H9 (cell line): Measurements from ENCODE around the gene CREG1. TPM values are rescaled to one million over a fixed set of nuclear protein-coding genes. Genes with fewer than 3 reads are reported as not detected.

ENCODE experiments used
- DNase-seq: peaks from one replicate; pipeline ENCODE4 v3.0.0-alpha.2; 2017
- H2AFZ ChIP-seq: one replicate; pipeline ENCODE4 v1.6.1; 2013; ENCODE audit warnings: mild to moderate bottlenecking, low read length, control low read depth, moderate library complexity
- H2AK5ac ChIP-seq: 2 replicates; pipeline ENCODE4 v1.6.1; 2013; ENCODE audit warnings: low read length, control low read depth, mixed read lengths; ENCODE audit not compliant: insufficient read length
- H2BK120ac ChIP-seq: one replicate; pipeline ENCODE4 v1.6.1; 2013; ENCODE audit warnings: low read depth, mild to moderate bottlenecking, low read length, control low read depth, inconsistent platforms; ENCODE audit not compliant: poor library complexity, severe bottlenecking
- H2BK12ac ChIP-seq: 2 replicates; pipeline ENCODE4 v1.6.1; 2013; ENCODE audit warnings: low read length, control low read depth, mixed read lengths, low read depth; ENCODE audit not compliant: insufficient read length
- H2BK15ac ChIP-seq: 2 replicates; pipeline ENCODE4 v1.6.1; 2013; ENCODE audit warnings: low read depth, low read length, control low read depth
- H2BK20ac ChIP-seq: one replicate; pipeline ENCODE4 v1.6.1; 2013; ENCODE audit warnings: low read depth, mild to moderate bottlenecking, low read length, control low read depth, inconsistent platforms; ENCODE audit not compliant: poor library complexity, severe bottlenecking
- H2BK5ac ChIP-seq: 2 replicates; pipeline ENCODE4 v1.6.1; 2013; ENCODE audit warnings: low read length, control low read depth, mixed read lengths; ENCODE audit not compliant: insufficient read length
- H3K14ac ChIP-seq: 2 replicates; pipeline ENCODE4 v1.6.1; 2013; ENCODE audit warnings: low read length, control low read depth; ENCODE audit not compliant: insufficient read depth
- H3K18ac ChIP-seq: 2 replicates; pipeline ENCODE4 v1.6.1; 2013; ENCODE audit warnings: low read depth, mild to moderate bottlenecking, mixed read lengths, low read length, control low read depth; ENCODE audit not compliant: insufficient read length
- H3K23ac ChIP-seq: 2 replicates; pipeline ENCODE4 v1.6.1; 2013; ENCODE audit warnings: low read length, control low read depth, mixed read lengths, low read depth; ENCODE audit not compliant: insufficient read length
- H3K23me2 ChIP-seq: 2 replicates; pipeline ENCODE4 v1.6.1; 2013; ENCODE audit warnings: low read depth, mild to moderate bottlenecking, mixed read lengths, low read length, control low read depth; ENCODE audit not compliant: insufficient read length, poor library complexity, severe bottlenecking
- H3K27ac ChIP-seq: 2 replicates; pipeline ENCODE4 v1.5.1; 2013; ENCODE audit warnings: low read length, control low read depth, mixed read lengths, low read depth; ENCODE audit not compliant: insufficient read length
- H3K27me3 ChIP-seq: 2 replicates; pipeline ENCODE4 v1.6.1; 2013; ENCODE audit warnings: low read length, control low read depth, inconsistent platforms; ENCODE audit not compliant: insufficient read depth
- H3K4ac ChIP-seq: 2 replicates; pipeline ENCODE4 v1.6.1; 2013; ENCODE audit warnings: low read depth, mild to moderate bottlenecking, control low read depth, inconsistent platforms, low read length, moderate library complexity
- H3K4me1 ChIP-seq: 2 replicates; pipeline ENCODE4 v1.6.1; 2013; ENCODE audit warnings: low read length, control low read depth, inconsistent platforms; ENCODE audit not compliant: insufficient read depth
- H3K4me2 ChIP-seq: 2 replicates; pipeline ENCODE4 v1.6.1; 2013; ENCODE audit warnings: low read length, control low read depth, mixed read lengths; ENCODE audit not compliant: insufficient read length, insufficient read depth
- H3K56ac ChIP-seq: 2 replicates; pipeline ENCODE4 v1.6.1; 2013; ENCODE audit warnings: low read depth, mild to moderate bottlenecking, mixed read lengths, low read length, control low read depth; ENCODE audit not compliant: insufficient read length
- H3K79me1 ChIP-seq: 2 replicates; pipeline ENCODE4 v1.6.1; 2013; ENCODE audit warnings: low read depth, mild to moderate bottlenecking, moderate library complexity, low read length, control low read depth, inconsistent platforms; ENCODE audit not compliant: insufficient read depth, poor library complexity, severe bottlenecking
- H3K79me2 ChIP-seq: 2 replicates; pipeline ENCODE4 v1.6.1; 2013; ENCODE audit warnings: low read length, control low read depth, inconsistent platforms; ENCODE audit not compliant: insufficient read depth
- H3K9ac ChIP-seq: 2 replicates; pipeline ENCODE4 v1.6.1; 2013; ENCODE audit warnings: low read length, control low read depth, mixed read lengths; ENCODE audit not compliant: insufficient read length; ENCODE audit errors: extremely low read depth
- H3K9me3 ChIP-seq: one replicate; pipeline ENCODE4 v1.6.1; 2013; ENCODE audit warnings: low read depth, low read length, inconsistent platforms; ENCODE audit not compliant: control insufficient read depth
- H3T11ph ChIP-seq: one replicate; pipeline ENCODE4 v1.6.1; 2013; ENCODE audit warnings: mild to moderate bottlenecking, low read length, control low read depth, inconsistent platforms
- H4K20me1 ChIP-seq: one replicate; pipeline ENCODE4 v1.6.1; 2013; ENCODE audit not compliant: control insufficient read depth, insufficient read length, insufficient read depth
- H4K5ac ChIP-seq: 2 replicates; pipeline ENCODE4 v1.6.1; 2013; ENCODE audit warnings: low read depth, mild to moderate bottlenecking, mixed read lengths, low read length, control low read depth; ENCODE audit not compliant: insufficient read length
- H4K8ac ChIP-seq: replicated peaks from 2 replicates; pipeline ENCODE4 v1.6.1; 2013; ENCODE audit warnings: low read length, control low read depth, mixed read lengths, low read depth; ENCODE audit not compliant: insufficient read length
- H4K91ac ChIP-seq: 2 replicates; pipeline ENCODE4 v1.6.1; 2013; ENCODE audit warnings: low read depth, mild to moderate bottlenecking, moderate library complexity, mixed read lengths, low read length, control low read depth; ENCODE audit not compliant: insufficient read length
- H3K27ac Mint-ChIP-seq, 3 experiments: 2 replicates in 2 of 3; 3 replicates in 1 of 3; pipeline ENCODE4 v1.8.0; 2020 to 2021; ENCODE audit warnings: mixed read lengths in 3 of 3, mild to moderate bottlenecking in 1 of 3, moderate library complexity in 1 of 3
- H3K27me3 Mint-ChIP-seq: 2 replicates; pipeline ENCODE4 v1.8.0; 2021; ENCODE audit warnings: low read depth, mild to moderate bottlenecking, moderate library complexity, mixed read lengths
- H3K36me3 Mint-ChIP-seq, 3 experiments: 2 replicates in 2 of 3; 3 replicates in 1 of 3; pipeline ENCODE4 v1.8.0; 2020 to 2021; ENCODE audit warnings: low read depth in 3 of 3, mixed read lengths in 3 of 3; ENCODE audit not compliant: insufficient read depth in 1 of 3
- H3K4me1 Mint-ChIP-seq, 2 experiments: 2 replicates each; pipeline ENCODE4 v1.8.0; 2020; ENCODE audit warnings: mixed read lengths in 2 of 2
- H3K4me3 Mint-ChIP-seq, 2 experiments: 2 replicates in 1 of 2; 3 replicates in 1 of 2; pipeline ENCODE4 v1.8.0; 2020 to 2021; ENCODE audit warnings: mild to moderate bottlenecking in 2 of 2, mixed read lengths in 2 of 2, moderate library complexity in 1 of 2
- H3K9me3 Mint-ChIP-seq, 2 experiments: 2 replicates in 1 of 2; 3 replicates in 1 of 2; pipeline ENCODE4 v1.8.0; 2020; ENCODE audit warnings: mild to moderate bottlenecking in 2 of 2, mixed read lengths in 2 of 2, moderate library complexity in 1 of 2
- CTCF ChIP-seq: fragments of 200-600 bp; sonication (generic); conservative IDR thresholded peaks from 3 replicates; pipeline ENCODE4 v1.8.0; 2021; ENCODE audit warnings: antibody characterized with exemption, mild to moderate bottlenecking
- WGBS: extraction: QIAGEN DNeasy Blood & Tissue Kit; methylation state at CpG from one replicate; pipeline ENCODE4 v1.1.7; 2013; ENCODE audit warnings: missing lambda C conversion rate, low lambda C conversion rate, mixed read lengths; ENCODE audit not compliant: insufficient read length; ENCODE audit errors: extremely low coverage; 5-methylcytosine and 5-hydroxymethylcytosine counted together
- total RNA-seq: library from RNA; stranded (reverse); gene quantifications from 2 replicates; pipeline ENCODE4 v1.2.1, GENCODE V29; 2021

Gene CREG1
- total RNA-seq, 1 experiment from 2014 or later: 19.8 TPM

GRCh38 chr1:167582064-167582463 is 28.5 kb upstream of the CREG1 start:
- no peak overlapping the region for H2BK5ac ChIP-seq
- H3K56ac ChIP-seq: no peak overlapping the region
- H4K20me1 ChIP-seq: no peaks in the 10 kb centered on the region
- H3K27me3 Mint-ChIP-seq: peaks cover 3% of the 10 kb centered on the region
- H3T11ph ChIP-seq: no peak overlapping the region
- H3K9ac ChIP-seq: no peak overlapping the region
- no peak overlapping the region for H3K4me3 Mint-ChIP-seq
- no peaks in the 10 kb centered on the region for H3K36me3 Mint-ChIP-seq
- H3K27me3 ChIP-seq: no peaks in the 10 kb centered on the region
- no peak overlapping the region for H2BK20ac ChIP-seq
- no peak overlapping the region for H3K4ac ChIP-seq
- H3K9me3 Mint-ChIP-seq: peaks cover 0 to 2% of the 10 kb centered on the region in 2 experiments; a peak in 2 of 5 replicates
- H3K27ac Mint-ChIP-seq: no peak overlapping the region
- H2AFZ ChIP-seq: no peak overlapping the region
- H3K9me3 ChIP-seq: no peaks in the 10 kb centered on the region
- no peak overlapping the region for H2BK15ac ChIP-seq
- no peak overlapping the region for H3K18ac ChIP-seq
- no peaks in the 10 kb centered on the region for H3K79me1 ChIP-seq
- no peaks in the 10 kb centered on the region for H3K4me1 ChIP-seq
- no peak overlapping the region for H2BK120ac ChIP-seq
- TF ChIP-seq CTCF: no peak
- H3K4me1 Mint-ChIP-seq: no peaks in the 10 kb centered on the region
- H4K5ac ChIP-seq: no peak overlapping the region
- H3K27ac ChIP-seq: no peak overlapping the region
- no peak overlapping the region for H3K14ac ChIP-seq
- no peaks in the 10 kb centered on the region for H3K79me2 ChIP-seq
- no peak overlapping the region for H3K4me2 ChIP-seq
- H2BK12ac ChIP-seq: no peak overlapping the region
- no peaks in the 10 kb centered on the region for H3K23me2 ChIP-seq
- no peak overlapping the region for H2AK5ac ChIP-seq
- no CpG with 5 or more reads among the region's 1 CpG for WGBS
- H4K8ac ChIP-seq: no peak overlapping the region
- no peak overlapping the region for H4K91ac ChIP-seq
- no peak overlapping the region for H3K23ac ChIP-seq
- no peak for DNase-seq
